Astrocyte (in vitro differentiated cells and primary cell): ENCODE data around the gene GRAP. TPM values are rescaled to one million over a fixed set of nuclear protein-coding genes. Genes with fewer than 3 reads are reported as not detected.

Experiments
- DNase-seq: peaks from one replicate; pipeline ENCODE4 v3.0.0-alpha.2; 2010; ENCODE audit warnings: low read depth
- FAIRE-seq: peaks from 2 replicates; lab custom pipeline; 2011; peaks lifted over from hg19 to GRCh38; lab: Jason Lieb, UNC
- H2AFZ ChIP-seq: 2 replicates; pipeline ENCODE4 v1.6.0; 2012; ENCODE audit warnings: low read depth, low read length, inconsistent platforms
- H3K27ac ChIP-seq: 2 replicates; pipeline ENCODE4 v1.5.1; 2011; ENCODE audit warnings: low read depth, low read length, inconsistent platforms
- H3K27me3 ChIP-seq: 2 replicates; pipeline ENCODE4 v1.6.0; 2011; ENCODE audit warnings: low read length, inconsistent platforms; ENCODE audit not compliant: insufficient read depth
- H3K36me3 ChIP-seq: 2 replicates; pipeline ENCODE4 v1.5.1; 2011; ENCODE audit warnings: low read length, inconsistent platforms; ENCODE audit not compliant: insufficient read depth
- H3K4me1 ChIP-seq: 2 replicates; pipeline ENCODE4 v1.5.1; 2011; ENCODE audit warnings: low read length, inconsistent platforms; ENCODE audit not compliant: insufficient read depth
- H3K4me2 ChIP-seq: 2 replicates; pipeline ENCODE4 v1.6.0; 2012; ENCODE audit warnings: low read length, inconsistent platforms
- H3K4me3 ChIP-seq: 2 replicates; pipeline ENCODE4 v1.5.1; 2011; ENCODE audit warnings: low read depth, mild to moderate bottlenecking, low read length, inconsistent platforms; ENCODE audit not compliant: insufficient read depth
- H3K79me2 ChIP-seq: 2 replicates; pipeline ENCODE4 v1.6.0; 2012; ENCODE audit warnings: mild to moderate bottlenecking, low read length, inconsistent platforms; ENCODE audit not compliant: insufficient read depth
- H3K9ac ChIP-seq: 2 replicates; pipeline ENCODE4 v1.6.0; 2012; ENCODE audit warnings: mild to moderate bottlenecking, low read length, inconsistent platforms
- H3K9me3 ChIP-seq: 2 replicates; pipeline ENCODE4 v1.5.1; 2012; ENCODE audit warnings: low read depth, mild to moderate bottlenecking, low read length, inconsistent platforms; ENCODE audit not compliant: insufficient read depth
- H4K20me1 ChIP-seq: 2 replicates; pipeline ENCODE4 v1.6.0; 2012; ENCODE audit warnings: low read length, inconsistent platforms; ENCODE audit not compliant: insufficient read depth
- H3K27ac Mint-ChIP-seq: one replicate; pipeline ENCODE4 v1.8.0; 2021; ENCODE audit warnings: mild to moderate bottlenecking, mixed read lengths; ENCODE audit not compliant: unreplicated experiment
- H3K27me3 Mint-ChIP-seq: one replicate; pipeline ENCODE4 v1.8.0; 2021; ENCODE audit warnings: low read depth, mixed read lengths; ENCODE audit not compliant: unreplicated experiment
- H3K36me3 Mint-ChIP-seq: one replicate; pipeline ENCODE4 v1.8.0; 2021; ENCODE audit warnings: low read depth, mixed read lengths; ENCODE audit not compliant: unreplicated experiment
- H3K4me1 Mint-ChIP-seq: one replicate; pipeline ENCODE4 v1.8.0; 2021; ENCODE audit warnings: low read depth, mixed read lengths; ENCODE audit not compliant: unreplicated experiment
- H3K4me3 Mint-ChIP-seq: one replicate; pipeline ENCODE4 v1.8.0; 2021; ENCODE audit warnings: mild to moderate bottlenecking, moderate library complexity, mixed read lengths; ENCODE audit not compliant: unreplicated experiment
- H3K9me3 Mint-ChIP-seq: one replicate; pipeline ENCODE4 v1.8.0; 2021; ENCODE audit warnings: mild to moderate bottlenecking, mixed read lengths; ENCODE audit not compliant: unreplicated experiment
- CTCF ChIP-seq: IDR thresholded peaks from 2 replicates; pipeline ENCODE4 v1.5.1; 2011; ENCODE audit warnings: low read depth, mild to moderate bottlenecking, inconsistent platforms, low read length, moderate library complexity; ENCODE audit not compliant: insufficient read depth
- EZH2 ChIP-seq: IDR thresholded peaks from 2 replicates; pipeline ENCODE4 v1.6.1; 2012; ENCODE audit warnings: mild to moderate bottlenecking, low read length, inconsistent platforms; ENCODE audit not compliant: insufficient read depth
- total RNA-seq: library from RNA; stranded (reverse); gene quantifications from 2 replicates; pipeline ENCODE4 v1.2.1, GENCODE V29; 2021

GRAP gene
- total RNA-seq, 1 donor from 2014 or later, result 0.30 TPM

- Histone ChIP-seq H3K4me2 (no peak overlapping the region), H3K79me2 (no peaks in the 10 kb centered on the region), H2AFZ (no peak overlapping the region), H3K27me3 (peaks cover 3% of the 10 kb centered on the region), H4K20me1 (no peaks in the 10 kb centered on the region), H3K9ac (no peak overlapping the region), H3K4me1 (peaks cover 5% of the 10 kb centered on the region), H3K9me3 (no peaks in the 10 kb centered on the region), H3K4me3 (no peak overlapping the region), H3K36me3 (no peaks in the 10 kb centered on the region), H3K27ac (no peak overlapping the region)
- no peak for DNase-seq
- H3K27me3 Mint-ChIP-seq, result peaks cover 31% of the 10 kb centered on the region
- FAIRE-seq, result no peak
- peaks cover 10% of the 10 kb centered on the region for H3K4me1 Mint-ChIP-seq
- TF ChIP-seq EZH2 (no peak), CTCF (no peak)
- no peaks in the 10 kb centered on the region for H3K9me3 Mint-ChIP-seq
- H3K36me3 Mint-ChIP-seq, result no peaks in the 10 kb centered on the region
- peak overlapping the region; percentile 53 for H3K27ac Mint-ChIP-seq
- no peak overlapping the region for H3K4me3 Mint-ChIP-seq
Measured at GRCh38 chr17:19013806-19014627, 32.7 kb downstream of the GRAP start.

- H3K27me3 ChIP-seq, result no peaks in the 10 kb centered on the region
- TF ChIP-seq EZH2 (no peak), CTCF (no peak)
- H3K9me3 ChIP-seq, result no peaks in the 10 kb centered on the region
- Mint-ChIP-seq H3K9me3 (no peaks in the 10 kb centered on the region), H3K27ac (no peak overlapping the region), H3K27me3 (peaks cover 26% of the 10 kb centered on the region), H3K36me3 (no peaks in the 10 kb centered on the region), H3K4me3 (no peak overlapping the region), H3K4me1 (peaks cover 10% of the 10 kb centered on the region)
- H3K9ac ChIP-seq, result no peak overlapping the region
- H4K20me1 ChIP-seq, result no peaks in the 10 kb centered on the region
- no peaks in the 10 kb centered on the region for H3K79me2 ChIP-seq
- no peak overlapping the region for H2AFZ ChIP-seq
- H3K27ac ChIP-seq, result no peak overlapping the region
- FAIRE-seq, result no peak
- peaks cover 5% of the 10 kb centered on the region for H3K4me1 ChIP-seq
- no peaks in the 10 kb centered on the region for H3K36me3 ChIP-seq
- DNase-seq, result no peak
- no peak overlapping the region for H3K4me2 ChIP-seq
- H3K4me3 ChIP-seq, result no peak overlapping the region
Measured at GRCh38 chr17:19013226-19013625, 33.5 kb downstream of the GRAP start.
